HCT116 (cell line): Measurements from ENCODE around the gene STAT4.

Experiments
- CEBPB ChIP-seq: IDR thresholded peaks from 2 replicates; pipeline ENCODE4 v1.6.1; 2012; ENCODE audit warnings: low read depth
- EZH2 ChIP-seq: fragments of 200-600 bp; sonication (generic); IDR thresholded peaks from 2 replicates; pipeline ENCODE4 v1.6.1; 2017; ENCODE audit warnings: antibody characterized with exemption, mixed run types
- JUND ChIP-seq: IDR thresholded peaks from 2 replicates; pipeline ENCODE4 v1.6.1; 2012
- POLR2A ChIP-seq: IDR thresholded peaks from 2 replicates; pipeline ENCODE4 v1.7.0; 2011; ENCODE audit warnings: borderline replicate concordance; ENCODE audit not compliant: insufficient read depth, insufficient read length; ENCODE audit errors: extremely low read depth
- SP1 ChIP-seq: IDR thresholded peaks from 2 replicates; pipeline ENCODE4 v1.6.1; 2012; ENCODE audit warnings: low read depth
- TF ChIP-seq, protein P1 (sequence below), 3 experiments: fragments of 200-600 bp in 1 of 3; sonication (generic) in 1 of 3; IDR thresholded peaks in 2 of 3; conservative IDR thresholded peaks in 1 of 3; 2 replicates each; pipeline ENCODE4 v1.5.1; 2012 to 2017; ENCODE audit warnings: low read depth in 2 of 3, low read length in 2 of 3, antibody characterized with exemption in 1 of 3, borderline replicate concordance in 1 of 3, control low read depth in 1 of 3, mild to moderate bottlenecking in 1 of 3, mixed read lengths in 1 of 3, mixed run types in 1 of 3, moderate library complexity in 1 of 3; ENCODE audit not compliant: insufficient read depth in 1 of 3

DNA sequence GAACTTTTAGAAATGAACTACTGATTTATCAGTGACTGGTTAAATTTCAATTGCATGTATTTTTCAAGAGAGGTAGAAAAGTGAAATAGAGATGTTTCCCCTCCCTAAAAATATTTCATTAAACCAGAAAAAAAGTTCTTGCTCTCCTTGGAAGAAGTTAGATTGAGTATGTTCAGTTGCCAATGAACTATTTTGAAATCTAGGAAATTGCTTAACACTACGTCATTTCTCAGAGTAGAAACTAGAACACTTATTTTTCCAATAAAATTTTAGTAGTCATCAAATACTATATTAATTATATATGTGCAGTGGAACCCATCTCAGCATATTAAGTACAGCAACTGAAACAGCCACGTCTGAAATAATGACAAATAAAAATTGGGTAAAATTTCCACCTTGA is 85.0 kb downstream of the STAT4 start:
- no peak for TF ChIP-seq POLR2A
- no peak for TF ChIP-seq JUND
- TF ChIP-seq EZH2 = no peak
- TF ChIP-seq SP1 = no peak
- TF ChIP-seq CEBPB = no peak
- TF ChIP-seq, protein P1, sequence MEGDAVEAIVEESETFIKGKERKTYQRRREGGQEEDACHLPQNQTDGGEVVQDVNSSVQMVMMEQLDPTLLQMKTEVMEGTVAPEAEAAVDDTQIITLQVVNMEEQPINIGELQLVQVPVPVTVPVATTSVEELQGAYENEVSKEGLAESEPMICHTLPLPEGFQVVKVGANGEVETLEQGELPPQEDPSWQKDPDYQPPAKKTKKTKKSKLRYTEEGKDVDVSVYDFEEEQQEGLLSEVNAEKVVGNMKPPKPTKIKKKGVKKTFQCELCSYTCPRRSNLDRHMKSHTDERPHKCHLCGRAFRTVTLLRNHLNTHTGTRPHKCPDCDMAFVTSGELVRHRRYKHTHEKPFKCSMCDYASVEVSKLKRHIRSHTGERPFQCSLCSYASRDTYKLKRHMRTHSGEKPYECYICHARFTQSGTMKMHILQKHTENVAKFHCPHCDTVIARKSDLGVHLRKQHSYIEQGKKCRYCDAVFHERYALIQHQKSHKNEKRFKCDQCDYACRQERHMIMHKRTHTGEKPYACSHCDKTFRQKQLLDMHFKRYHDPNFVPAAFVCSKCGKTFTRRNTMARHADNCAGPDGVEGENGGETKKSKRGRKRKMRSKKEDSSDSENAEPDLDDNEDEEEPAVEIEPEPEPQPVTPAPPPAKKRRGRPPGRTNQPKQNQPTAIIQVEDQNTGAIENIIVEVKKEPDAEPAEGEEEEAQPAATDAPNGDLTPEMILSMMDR (IDR thresholded peaks at IDR 0.05 in 2 of 3, conservative IDR thresholded peaks at IDR 0.05 in 1 of 3; ENCODE audit: borderline replicate concordance in 1 of 3, insufficient read depth in 1 of 3, low read depth in 2 of 3, low read length in 2 of 3) = no peak
